Left lung (tissue), 10 donors: ENCODE results near the gene C2CD4C. TPM values are rescaled to one million over a fixed set of nuclear protein-coding genes. Genes with fewer than 3 reads are reported as not detected.

Experiments
- ATAC-seq: fragments of 200-7000 bp; cut with Tn5 transposase; one replicate; pipeline ENCODE4 v1.9.1; 2020; ENCODE audit warnings: moderate library complexity
- DNase-seq, 4 donors: peaks; one replicate each; pipeline ENCODE4 v3.0.0-alpha.2; 2013 to 2020
- H3K27ac ChIP-seq, 2 donors: fragments of 200-600 bp; sonication (generic) in 1 of 2; one replicate each; pipeline versions ENCODE4 v1.5.0 to v1.8.0; 2020 to 2021
- H3K27me3 ChIP-seq, 2 donors: fragments of 200-600 bp; sonication (generic) in 1 of 2; one replicate each; pipeline versions ENCODE4 v1.5.0 to v1.8.0; 2020 to 2021
- H3K36me3 ChIP-seq, 2 donors: fragments of 200-600 bp; sonication (generic) in 1 of 2; one replicate each; pipeline versions ENCODE4 v1.5.0 to v1.8.0; 2020 to 2021
- H3K4me1 ChIP-seq, 2 donors: fragments of 200-600 bp; one replicate each; pipeline ENCODE4 v1.8.0; 2021
- H3K4me3 ChIP-seq, 2 donors: fragments of 200-600 bp; sonication (generic) in 1 of 2; one replicate each; pipeline versions ENCODE4 v1.5.0 to v1.8.0; 2020 to 2021; ENCODE audit warnings: mild to moderate bottlenecking in 1 of 2
- H3K9me3 ChIP-seq, 2 donors: fragments of 200-600 bp; sonication (generic) in 1 of 2; one replicate each; pipeline versions ENCODE4 v1.5.0 to v1.8.0; 2020 to 2021
- intact Hi-C, 2 donors: fragments of 100-400 bp; cut with DNase I; formaldehyde crosslinking; loops; one replicate each; pipeline versions ENCODE4 v1.11.2 to v1.14.2; 2022
- polyA plus RNA-seq, 6 donors: library from polyadenylated mRNA; unstranded; fragments of 120-200 nt; gene quantifications; one replicate each; pipeline ENCODE4 v1.2.1, GENCODE V29; 2013; ENCODE audit not compliant: insufficient read length in 6 of 6
- total RNA-seq, 2 donors: library from RNA; stranded (reverse); fragmentation: NEBNext Ultra II Directional; extraction: Animal tissue kit (Norgen Biotek cat#: 25700); gene quantifications; one replicate each; pipeline ENCODE4 v1.2.1, GENCODE V29; 2021
- TF ChIP-seq, protein P1 (sequence below), 2 donors: fragments of 200-600 bp; sonication (generic) in 1 of 2; IDR thresholded peaks; one replicate each; pipeline versions ENCODE4 v1.5.0 to v1.8.0; 2021; ENCODE audit warnings: antibody characterized with exemption in 2 of 2
- donor health status: DM: no; HTN: yes; CAD: no.
- donor health status: DM: no; HTN: no; CAD: no.

The C2CD4C gene
- total and polyA plus RNA-seq, 8 donors, result 0.27 to 2.4 (median 0.86) TPM

GRCh38 chr19:442085-442484 is 33.1 kb upstream of the C2CD4C start:
- ATAC-seq (no peak), DNase-seq (no peak)
- intact Hi-C loops, result no loop called here
- Histone ChIP-seq H3K27ac (no peak overlapping the region), H3K4me1 (peaks cover 0 to 5% of the 10 kb centered on the region in 2 donors), H3K36me3 (no peaks in the 10 kb centered on the region), H3K9me3 (no peaks in the 10 kb centered on the region), H3K27me3 (peaks cover 0 to 26% of the 10 kb centered on the region in 2 donors), H3K4me3 (no peak overlapping the region)
- TF ChIP-seq, protein P1, sequence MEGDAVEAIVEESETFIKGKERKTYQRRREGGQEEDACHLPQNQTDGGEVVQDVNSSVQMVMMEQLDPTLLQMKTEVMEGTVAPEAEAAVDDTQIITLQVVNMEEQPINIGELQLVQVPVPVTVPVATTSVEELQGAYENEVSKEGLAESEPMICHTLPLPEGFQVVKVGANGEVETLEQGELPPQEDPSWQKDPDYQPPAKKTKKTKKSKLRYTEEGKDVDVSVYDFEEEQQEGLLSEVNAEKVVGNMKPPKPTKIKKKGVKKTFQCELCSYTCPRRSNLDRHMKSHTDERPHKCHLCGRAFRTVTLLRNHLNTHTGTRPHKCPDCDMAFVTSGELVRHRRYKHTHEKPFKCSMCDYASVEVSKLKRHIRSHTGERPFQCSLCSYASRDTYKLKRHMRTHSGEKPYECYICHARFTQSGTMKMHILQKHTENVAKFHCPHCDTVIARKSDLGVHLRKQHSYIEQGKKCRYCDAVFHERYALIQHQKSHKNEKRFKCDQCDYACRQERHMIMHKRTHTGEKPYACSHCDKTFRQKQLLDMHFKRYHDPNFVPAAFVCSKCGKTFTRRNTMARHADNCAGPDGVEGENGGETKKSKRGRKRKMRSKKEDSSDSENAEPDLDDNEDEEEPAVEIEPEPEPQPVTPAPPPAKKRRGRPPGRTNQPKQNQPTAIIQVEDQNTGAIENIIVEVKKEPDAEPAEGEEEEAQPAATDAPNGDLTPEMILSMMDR (IDR thresholded peaks at IDR 0.05), result no peak

- intact Hi-C loops, result no loop called here
- TF ChIP-seq, protein P1 (IDR thresholded peaks at IDR 0.05), result no peak
- Histone ChIP-seq H3K4me3 (no peak overlapping the region), H3K9me3 (no peaks in the 10 kb centered on the region), H3K27me3 (peaks cover 0 to 30% of the 10 kb centered on the region in 2 donors), H3K27ac (no peak overlapping the region), H3K36me3 (no peaks in the 10 kb centered on the region), H3K4me1 (peaks cover 0 to 5% of the 10 kb centered on the region in 2 donors)
- ATAC-seq (no peak), DNase-seq (no peak)
Observed at GRCh38 chr19:441213-441836, 32.4 kb upstream of the C2CD4C start.

DNA sequence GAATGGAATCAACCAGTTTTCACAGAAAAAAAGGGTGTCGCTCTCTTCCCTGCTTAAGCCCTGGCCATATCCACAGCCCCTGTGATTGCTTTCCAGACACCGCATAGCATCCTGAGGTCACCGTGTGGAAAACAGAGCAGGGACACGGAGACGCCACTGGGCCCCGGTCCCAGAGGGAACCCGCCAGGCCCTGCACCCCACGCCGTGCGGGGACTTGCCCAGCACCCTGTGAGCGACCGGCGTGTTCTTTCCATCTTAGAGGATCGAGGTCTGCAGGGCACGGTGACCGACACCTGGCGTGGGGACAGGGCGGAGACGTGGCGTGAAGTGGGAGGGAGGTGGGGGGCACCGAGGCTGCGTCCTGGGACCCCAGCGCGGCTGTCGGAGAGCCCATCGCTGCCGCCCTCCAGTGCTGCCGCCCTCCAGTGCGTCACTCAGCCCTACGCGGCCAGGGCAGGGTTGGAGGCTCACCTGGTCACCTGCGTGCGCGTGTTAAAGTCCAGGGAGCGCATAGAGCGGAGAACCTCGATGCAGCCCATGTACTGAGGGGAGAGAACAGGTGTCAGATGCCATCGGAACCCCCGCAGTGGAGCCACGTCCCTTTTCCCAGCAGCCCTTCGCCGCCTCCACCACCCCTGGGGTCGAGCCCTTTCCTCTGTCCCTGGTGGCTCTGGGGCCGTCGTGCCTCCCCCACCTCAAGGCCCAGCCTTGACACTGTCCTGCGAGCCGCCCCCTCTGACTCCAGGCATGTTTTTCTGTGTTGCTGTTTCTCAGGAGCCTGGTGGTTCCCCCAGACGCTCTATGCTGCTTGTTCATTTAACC is 31.7 kb upstream of the C2CD4C start:
- peaks cover 0 to 5% of the 10 kb centered on the region in 2 donors for H3K4me1 ChIP-seq
- H3K9me3 ChIP-seq, result no peaks in the 10 kb centered on the region
- ATAC-seq, result no peak
- DNase-seq, result peak in 1 of 4 donors; percentile 72
- no peak overlapping the region for H3K4me3 ChIP-seq
- peaks cover 0 to 33% of the 10 kb centered on the region in 2 donors for H3K27me3 ChIP-seq
- H3K36me3 ChIP-seq, result no peaks in the 10 kb centered on the region
- H3K27ac ChIP-seq, result no peak overlapping the region
- intact Hi-C loops, result no loop called here
- TF ChIP-seq, protein P1 (IDR thresholded peaks at IDR 0.05), result no peak

- intact Hi-C loops, result no loop called here
- TF ChIP-seq, protein P1 (IDR thresholded peaks at IDR 0.05), result no peak
- Histone ChIP-seq H3K4me3 (no peak overlapping the region), H3K36me3 (no peaks in the 10 kb centered on the region), H3K27me3 (peaks cover 0 to 33% of the 10 kb centered on the region in 2 donors), H3K9me3 (no peaks in the 10 kb centered on the region), H3K4me1 (peaks cover 0 to 5% of the 10 kb centered on the region in 2 donors), H3K27ac (no peak overlapping the region)
- DNase-seq, result no peak
- no peak for ATAC-seq
Observed at GRCh38 chr19:439167-439900, 30.4 kb upstream of the C2CD4C start.
